Measurements from ENCODE around the gene PRKCA.

DNA sequence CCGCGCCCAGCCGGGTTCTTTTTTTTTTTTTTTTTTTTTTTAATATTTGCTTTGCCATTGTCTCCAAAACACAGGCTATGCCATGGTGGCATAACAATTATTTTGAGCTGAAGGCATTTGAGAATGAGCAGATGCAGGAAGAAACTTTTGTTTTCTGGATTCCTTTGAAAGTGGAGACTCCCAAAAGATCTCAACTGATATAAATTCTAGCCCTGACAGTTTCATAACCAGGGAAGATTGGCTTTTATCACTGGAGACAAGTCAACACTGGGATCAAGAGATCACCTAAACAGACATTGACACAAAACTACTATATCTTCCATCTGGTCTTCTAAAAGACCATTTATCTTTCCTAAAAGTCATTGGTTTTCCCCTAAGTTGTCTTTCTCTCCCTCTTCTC, 10.1 kb upstream of the PRKCA start:
- TF ChIP-seq, protein P1, sequence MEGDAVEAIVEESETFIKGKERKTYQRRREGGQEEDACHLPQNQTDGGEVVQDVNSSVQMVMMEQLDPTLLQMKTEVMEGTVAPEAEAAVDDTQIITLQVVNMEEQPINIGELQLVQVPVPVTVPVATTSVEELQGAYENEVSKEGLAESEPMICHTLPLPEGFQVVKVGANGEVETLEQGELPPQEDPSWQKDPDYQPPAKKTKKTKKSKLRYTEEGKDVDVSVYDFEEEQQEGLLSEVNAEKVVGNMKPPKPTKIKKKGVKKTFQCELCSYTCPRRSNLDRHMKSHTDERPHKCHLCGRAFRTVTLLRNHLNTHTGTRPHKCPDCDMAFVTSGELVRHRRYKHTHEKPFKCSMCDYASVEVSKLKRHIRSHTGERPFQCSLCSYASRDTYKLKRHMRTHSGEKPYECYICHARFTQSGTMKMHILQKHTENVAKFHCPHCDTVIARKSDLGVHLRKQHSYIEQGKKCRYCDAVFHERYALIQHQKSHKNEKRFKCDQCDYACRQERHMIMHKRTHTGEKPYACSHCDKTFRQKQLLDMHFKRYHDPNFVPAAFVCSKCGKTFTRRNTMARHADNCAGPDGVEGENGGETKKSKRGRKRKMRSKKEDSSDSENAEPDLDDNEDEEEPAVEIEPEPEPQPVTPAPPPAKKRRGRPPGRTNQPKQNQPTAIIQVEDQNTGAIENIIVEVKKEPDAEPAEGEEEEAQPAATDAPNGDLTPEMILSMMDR (IDR thresholded peaks at IDR 0.05), result no peak
- TF ChIP-seq POLR2A (IDR thresholded peaks at IDR 0.05), result no peak
- no peak for TF ChIP-seq POLR2AphosphoS5 (IDR thresholded peaks at IDR 0.05; ENCODE audit: insufficient read depth in 1 of 2, low read depth in 1 of 2)

Measured in vagina (tissue), 2 donors.